Parathyroid adenoma (tissue), 2 donors: ENCODE results near the gene PRKG1.
A peak's percentile ranks its signal among the peaks of the same experiment; 100 is the strongest.

ENCODE experiments used
- H2AFZ ChIP-seq: fragments of 300-600 bp; sonication (generic); one replicate; pipeline ENCODE4 v1.7.0; 2017; ENCODE audit warnings: antibody characterized with exemption, mild to moderate bottlenecking
- H3K27ac ChIP-seq: fragments of 300-600 bp; sonication (generic); one replicate; pipeline ENCODE4 v1.7.0; 2017
- H3K27me3 ChIP-seq: fragments of 300-600 bp; sonication (generic); one replicate; pipeline ENCODE4 v1.7.0; 2017; ENCODE audit warnings: low read length; ENCODE audit not compliant: control insufficient read depth, insufficient read depth
- H3K36me3 ChIP-seq: fragments of 300-600 bp; sonication (generic); one replicate; pipeline ENCODE4 v1.7.0; 2017; ENCODE audit warnings: low read length; ENCODE audit not compliant: control insufficient read depth, insufficient read depth
- H3K4me1 ChIP-seq: fragments of 300-600 bp; sonication (generic); one replicate; pipeline ENCODE4 v1.7.0; 2017; ENCODE audit warnings: control low read depth
- H3K4me2 ChIP-seq: fragments of 300-600 bp; sonication (generic); one replicate; pipeline ENCODE4 v1.7.0; 2017; ENCODE audit warnings: low read length
- H3K4me3 ChIP-seq: fragments of 300-600 bp; sonication (generic); one replicate; pipeline ENCODE4 v1.7.0; 2017; ENCODE audit warnings: low read depth, low read length
- H3K79me2 ChIP-seq: fragments of 300-600 bp; sonication (generic); one replicate; pipeline ENCODE4 v1.7.0; 2017; ENCODE audit warnings: control low read depth
- H3K9ac ChIP-seq: fragments of 300-600 bp; sonication (generic); one replicate; pipeline ENCODE4 v1.7.0; 2017; ENCODE audit warnings: mild to moderate bottlenecking
- H3K9me3 ChIP-seq: fragments of 300-600 bp; sonication (generic); one replicate; pipeline ENCODE4 v1.7.0; 2017; ENCODE audit warnings: low read length; ENCODE audit not compliant: control insufficient read depth
- CTCF ChIP-seq: fragments of 300-600 bp; sonication (generic); IDR thresholded peaks from one replicate; pipeline ENCODE4 v1.7.0; 2017; ENCODE audit warnings: antibody characterized with exemption, mild to moderate bottlenecking
- donor health status: primary hyperparathyroidism.

PRKG1 gene

GRCh38 chr10:51224671-51225161 lies 150.4 kb downstream of the PRKG1 start:
- Histone ChIP-seq H3K4me3 (no peak overlapping the region), H3K9ac (no peak overlapping the region)

GRCh38 chr10:51227897-51228713 lies 153.8 kb downstream of the PRKG1 start:
- Histone ChIP-seq H3K36me3 (no peaks in the 10 kb centered on the region), H3K9me3 (no peaks in the 10 kb centered on the region), H3K4me2 (no peak overlapping the region), H2AFZ (no peak overlapping the region), H3K9ac (no peak overlapping the region), H3K27me3 (no peaks in the 10 kb centered on the region), H3K79me2 (no peaks in the 10 kb centered on the region), H3K4me1 (peaks cover 34% of the 10 kb centered on the region), H3K4me3 (no peak overlapping the region), H3K27ac (no peak overlapping the region)
- TF ChIP-seq CTCF: no peak

More at GRCh38 chr10:51224671-51225161, 150.4 kb downstream of the PRKG1 start:
- Histone ChIP-seq H3K27ac (no peak overlapping the region), H3K4me2 (no peak overlapping the region), H3K27me3 (no peaks in the 10 kb centered on the region), H3K9me3 (no peaks in the 10 kb centered on the region), H3K4me1 (peaks cover 9% of the 10 kb centered on the region), H3K36me3 (no peaks in the 10 kb centered on the region), H2AFZ (no peak overlapping the region), H3K79me2 (peaks cover 3% of the 10 kb centered on the region)
- TF ChIP-seq CTCF: no peak

GRCh38 chr10:51228714-51229100 lies 154.4 kb downstream of the PRKG1 start:
- H3K9ac ChIP-seq: no peak overlapping the region
- no peak overlapping the region for H3K4me2 ChIP-seq
- H3K27ac ChIP-seq: no peak overlapping the region
- no peak overlapping the region for H3K4me3 ChIP-seq
- no peak for TF ChIP-seq CTCF
- no peaks in the 10 kb centered on the region for H3K27me3 ChIP-seq
- no peaks in the 10 kb centered on the region for H3K79me2 ChIP-seq
- no peaks in the 10 kb centered on the region for H3K9me3 ChIP-seq
- H2AFZ ChIP-seq: no peak overlapping the region
- H3K36me3 ChIP-seq: no peaks in the 10 kb centered on the region
- peaks cover 40% of the 10 kb centered on the region for H3K4me1 ChIP-seq

- H3K4me2 ChIP-seq: no peak overlapping the region
- no peak for TF ChIP-seq CTCF
- H3K36me3 ChIP-seq: no peaks in the 10 kb centered on the region
- H3K27me3 ChIP-seq: no peaks in the 10 kb centered on the region
- no peak overlapping the region for H3K9ac ChIP-seq
- peak overlapping the region; percentile 21 for H2AFZ ChIP-seq
- peaks cover 3% of the 10 kb centered on the region for H3K79me2 ChIP-seq
- no peaks in the 10 kb centered on the region for H3K9me3 ChIP-seq
- no peak overlapping the region for H3K4me3 ChIP-seq
- H3K27ac ChIP-seq: no peak overlapping the region
- H3K4me1 ChIP-seq: peaks cover 48% of the 10 kb centered on the region
Measured at GRCh38 chr10:51230887-51231585, 156.7 kb downstream of the PRKG1 start.
